HCT116 (cell line): ENCODE results near the gene RARB.

Experiments used
- SP1 ChIP-seq: IDR thresholded peaks from 2 replicates; pipeline ENCODE4 v1.6.1; 2012; ENCODE audit warnings: low read depth
- TF ChIP-seq, protein P1 (sequence below), 3 experiments: fragments of 200-600 bp in 1 of 3; sonication (generic) in 1 of 3; IDR thresholded peaks in 2 of 3; conservative IDR thresholded peaks in 1 of 3; 2 replicates each; pipeline ENCODE4 v1.5.1; 2012 to 2017; ENCODE audit warnings: low read depth in 2 of 3, low read length in 2 of 3, antibody characterized with exemption in 1 of 3, borderline replicate concordance in 1 of 3, control low read depth in 1 of 3, mild to moderate bottlenecking in 1 of 3, mixed read lengths in 1 of 3, mixed run types in 1 of 3, moderate library complexity in 1 of 3; ENCODE audit not compliant: insufficient read depth in 1 of 3

DNA sequence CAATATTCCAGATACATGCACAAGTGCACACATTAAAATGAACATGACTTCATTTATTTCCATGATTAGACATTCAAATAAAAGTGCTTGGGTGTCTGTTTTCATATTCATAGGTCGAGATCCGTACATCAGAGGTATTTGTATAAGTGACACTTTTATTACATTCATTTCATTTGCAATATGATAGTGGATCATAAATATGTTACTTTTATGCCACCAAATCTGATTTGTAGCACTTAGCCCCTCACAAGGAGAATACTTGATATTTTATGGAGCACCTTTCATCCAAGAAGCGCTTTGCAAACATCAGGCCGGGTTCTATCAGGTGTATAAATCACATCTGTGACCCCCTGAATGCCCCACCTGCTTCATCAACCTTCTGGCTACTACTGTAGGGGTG, 136.0 kb downstream of the RARB start:
- TF ChIP-seq SP1 = no peak
- TF ChIP-seq, protein P1, sequence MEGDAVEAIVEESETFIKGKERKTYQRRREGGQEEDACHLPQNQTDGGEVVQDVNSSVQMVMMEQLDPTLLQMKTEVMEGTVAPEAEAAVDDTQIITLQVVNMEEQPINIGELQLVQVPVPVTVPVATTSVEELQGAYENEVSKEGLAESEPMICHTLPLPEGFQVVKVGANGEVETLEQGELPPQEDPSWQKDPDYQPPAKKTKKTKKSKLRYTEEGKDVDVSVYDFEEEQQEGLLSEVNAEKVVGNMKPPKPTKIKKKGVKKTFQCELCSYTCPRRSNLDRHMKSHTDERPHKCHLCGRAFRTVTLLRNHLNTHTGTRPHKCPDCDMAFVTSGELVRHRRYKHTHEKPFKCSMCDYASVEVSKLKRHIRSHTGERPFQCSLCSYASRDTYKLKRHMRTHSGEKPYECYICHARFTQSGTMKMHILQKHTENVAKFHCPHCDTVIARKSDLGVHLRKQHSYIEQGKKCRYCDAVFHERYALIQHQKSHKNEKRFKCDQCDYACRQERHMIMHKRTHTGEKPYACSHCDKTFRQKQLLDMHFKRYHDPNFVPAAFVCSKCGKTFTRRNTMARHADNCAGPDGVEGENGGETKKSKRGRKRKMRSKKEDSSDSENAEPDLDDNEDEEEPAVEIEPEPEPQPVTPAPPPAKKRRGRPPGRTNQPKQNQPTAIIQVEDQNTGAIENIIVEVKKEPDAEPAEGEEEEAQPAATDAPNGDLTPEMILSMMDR (IDR thresholded peaks at IDR 0.05 in 2 of 3, conservative IDR thresholded peaks at IDR 0.05 in 1 of 3; ENCODE audit: borderline replicate concordance in 1 of 3, insufficient read depth in 1 of 3, low read depth in 2 of 3, low read length in 2 of 3) = no peak
